ENCODE results near the gene RAPGEF4.

DNA sequence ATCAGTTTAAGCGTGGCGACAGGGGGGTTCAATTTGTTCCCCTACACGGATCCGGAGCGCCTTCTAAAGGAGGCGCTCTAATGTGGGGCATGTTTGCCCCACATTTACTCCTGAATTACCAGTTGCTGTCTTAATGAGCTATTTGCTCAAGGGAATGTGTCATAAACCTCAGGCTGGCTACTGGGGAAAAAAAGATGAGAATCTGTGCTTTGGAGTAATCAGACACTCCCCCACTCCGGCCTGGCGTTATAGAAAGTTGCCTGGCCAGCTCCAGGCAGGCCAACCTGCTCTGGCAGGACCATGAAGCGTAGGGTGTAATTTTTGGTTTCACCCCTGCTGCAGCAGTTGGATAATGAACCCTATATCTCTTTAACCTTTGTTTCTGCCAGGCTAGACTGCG lies 309.0 kb downstream of the RAPGEF4 start:
- TF ChIP-seq, protein P1, sequence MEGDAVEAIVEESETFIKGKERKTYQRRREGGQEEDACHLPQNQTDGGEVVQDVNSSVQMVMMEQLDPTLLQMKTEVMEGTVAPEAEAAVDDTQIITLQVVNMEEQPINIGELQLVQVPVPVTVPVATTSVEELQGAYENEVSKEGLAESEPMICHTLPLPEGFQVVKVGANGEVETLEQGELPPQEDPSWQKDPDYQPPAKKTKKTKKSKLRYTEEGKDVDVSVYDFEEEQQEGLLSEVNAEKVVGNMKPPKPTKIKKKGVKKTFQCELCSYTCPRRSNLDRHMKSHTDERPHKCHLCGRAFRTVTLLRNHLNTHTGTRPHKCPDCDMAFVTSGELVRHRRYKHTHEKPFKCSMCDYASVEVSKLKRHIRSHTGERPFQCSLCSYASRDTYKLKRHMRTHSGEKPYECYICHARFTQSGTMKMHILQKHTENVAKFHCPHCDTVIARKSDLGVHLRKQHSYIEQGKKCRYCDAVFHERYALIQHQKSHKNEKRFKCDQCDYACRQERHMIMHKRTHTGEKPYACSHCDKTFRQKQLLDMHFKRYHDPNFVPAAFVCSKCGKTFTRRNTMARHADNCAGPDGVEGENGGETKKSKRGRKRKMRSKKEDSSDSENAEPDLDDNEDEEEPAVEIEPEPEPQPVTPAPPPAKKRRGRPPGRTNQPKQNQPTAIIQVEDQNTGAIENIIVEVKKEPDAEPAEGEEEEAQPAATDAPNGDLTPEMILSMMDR (IDR thresholded peaks at IDR 0.05 in 4 of 5, conservative IDR thresholded peaks at IDR 0.05 in 1 of 5) = no peak
- no peak for TF ChIP-seq POLR2A (IDR thresholded peaks at IDR 0.05)
